DLD1 (cell line): ENCODE measurements around the gene PALM2AKAP2.

Experiments used
- in situ Hi-C: cut with HindIII; loops from 2 replicates; pipeline ENCODE4 v1.10.0; 2017; ENCODE audit warnings: low sequenced_read_pairs

The PALM2AKAP2 gene

DNA sequence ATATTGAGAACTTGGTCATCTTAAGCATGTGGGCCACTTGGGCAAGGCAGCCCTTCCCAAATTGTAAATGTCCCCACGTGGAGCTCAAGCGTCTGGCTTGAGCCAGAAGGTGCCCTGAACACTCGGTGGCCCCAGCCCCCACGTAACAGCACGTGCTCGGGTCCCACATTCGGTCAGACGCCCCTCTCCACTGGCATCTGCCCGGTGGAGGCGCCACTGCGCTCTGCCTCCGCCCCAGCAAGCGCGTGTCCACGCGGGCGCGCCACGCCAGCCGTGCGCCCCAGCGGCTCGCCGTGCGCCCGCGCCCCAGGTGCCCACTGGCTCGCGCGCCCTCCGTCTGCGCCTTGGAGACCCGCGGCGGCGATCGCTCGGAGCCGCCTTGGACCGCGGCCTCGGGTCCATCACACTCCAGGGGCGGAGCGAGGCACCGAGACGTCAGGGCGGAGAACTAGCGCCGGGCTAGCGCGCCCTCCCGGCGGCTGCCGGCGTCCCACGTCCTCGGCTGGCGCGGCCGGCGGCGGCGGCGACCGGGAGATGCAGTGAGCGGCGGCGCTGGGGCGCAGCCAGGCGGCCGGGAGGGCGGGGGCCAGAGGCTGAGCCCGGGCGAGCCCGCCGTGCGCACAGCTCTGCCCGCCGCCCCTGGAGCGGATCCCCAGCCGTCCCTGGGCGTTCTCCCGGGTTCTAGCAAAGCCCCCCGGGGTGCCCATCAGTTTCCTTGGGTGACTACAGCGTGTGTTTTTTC lies at the start of gene PALM2AKAP2:
PALM2AKAP2 (plus strand) TSS at position 488 of the 742 bp plus-strand sequence. CDS start 291 bp downstream, outside the sequence.
- in situ Hi-C loops, result no loop called here

DNA sequence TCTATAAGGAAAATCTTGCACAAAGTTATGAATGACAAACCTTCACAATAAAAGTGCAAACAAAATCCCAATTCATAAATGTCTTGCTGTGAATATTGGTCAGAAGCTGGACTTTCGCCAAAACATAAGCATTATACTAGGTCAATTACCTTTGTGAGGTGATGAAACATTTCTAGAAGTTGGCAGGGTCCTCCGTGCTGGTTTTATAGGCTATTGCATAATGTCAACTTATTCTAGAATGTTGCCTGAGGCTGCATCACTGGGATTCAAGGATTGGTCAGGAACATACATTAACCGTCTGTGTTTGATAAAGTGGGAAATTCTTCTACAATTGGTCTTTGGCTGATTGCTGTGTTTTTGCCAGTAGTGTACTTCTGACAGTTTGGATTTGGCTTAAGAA lies 49.8 kb upstream of the PALM2AKAP2 start:
- in situ Hi-C loops, result no loop called here

DNA sequence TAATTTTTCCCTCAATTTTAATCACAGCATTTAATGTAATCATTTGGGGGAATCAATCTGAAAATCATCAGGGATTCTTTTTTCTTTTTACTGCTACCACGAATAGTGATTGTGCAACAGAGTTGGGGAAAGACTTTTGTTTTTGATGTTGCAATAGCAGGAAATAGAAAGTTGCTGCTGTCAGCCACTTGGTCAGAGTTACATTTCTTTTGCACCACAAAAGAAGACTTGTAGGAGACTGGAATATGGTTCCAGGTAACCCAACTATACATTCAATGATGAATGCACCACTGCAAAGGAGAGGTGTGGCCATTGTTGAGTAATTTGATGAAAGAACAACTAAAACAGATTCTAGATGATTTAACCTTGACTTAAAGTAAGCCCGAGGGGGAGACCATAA lies 46.3 kb upstream of the PALM2AKAP2 start:
- in situ Hi-C loops, result no loop called here

DNA sequence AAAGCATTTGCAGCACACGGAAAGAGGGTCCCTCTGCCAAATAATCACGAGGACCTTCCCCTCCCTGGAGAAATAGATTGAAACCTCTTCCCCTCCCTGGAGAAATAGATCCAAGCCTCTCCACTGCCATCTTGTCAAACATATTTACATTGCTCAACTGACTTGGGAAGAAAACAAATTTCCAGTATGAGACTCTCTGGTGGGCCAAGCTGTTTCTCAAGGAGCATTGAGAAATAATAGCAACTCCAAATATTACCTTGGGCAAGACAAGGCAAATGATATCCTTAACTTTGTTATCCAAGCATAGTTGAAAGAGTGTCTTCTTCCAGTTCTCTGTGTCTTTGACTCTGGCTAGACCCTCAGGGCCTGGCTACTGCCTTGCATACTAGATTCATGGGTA lies 45.2 kb upstream of the PALM2AKAP2 start:
- in situ Hi-C loops, result no loop called here

DNA sequence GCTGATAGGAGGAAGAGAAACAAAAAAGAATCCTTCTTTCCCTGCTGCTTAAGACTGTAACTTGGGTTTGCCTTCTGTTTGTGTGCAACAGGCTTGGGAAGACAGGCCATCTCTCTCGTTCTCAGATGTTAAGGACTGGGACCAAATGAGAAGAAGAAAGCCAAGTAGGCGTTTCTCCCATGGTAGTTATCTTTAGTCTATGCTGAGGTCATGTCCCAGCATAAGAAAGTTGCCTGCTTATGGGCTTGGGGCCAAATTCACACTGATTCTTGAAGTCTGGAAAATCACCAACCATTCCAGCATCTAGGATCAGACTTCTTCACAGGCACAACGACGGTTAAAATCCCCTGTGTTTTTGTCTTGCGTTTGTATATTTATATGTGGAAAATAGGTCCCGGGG lies 44.2 kb upstream of the PALM2AKAP2 start:
- in situ Hi-C loops, result no loop called here

DNA sequence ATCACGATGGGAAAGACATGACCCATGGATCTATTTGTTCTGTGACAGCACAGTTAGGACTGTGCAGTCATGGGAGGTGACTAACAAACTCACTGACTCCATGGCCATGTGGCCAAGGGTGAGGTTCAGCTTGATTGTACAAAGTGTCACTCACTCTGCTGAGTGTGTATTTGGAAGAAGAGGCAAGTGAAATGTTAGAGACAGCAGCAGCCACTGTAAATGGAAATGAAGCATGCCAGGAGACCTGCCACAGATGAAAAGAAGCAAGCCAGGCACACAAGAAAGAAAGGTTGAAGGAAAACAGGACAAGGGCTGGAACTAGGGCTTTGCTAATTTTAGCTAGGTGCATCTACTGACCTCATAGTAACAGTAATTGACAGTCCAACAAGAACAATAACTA lies 42.7 kb upstream of the PALM2AKAP2 start:
- in situ Hi-C loops, result no loop called here

DNA sequence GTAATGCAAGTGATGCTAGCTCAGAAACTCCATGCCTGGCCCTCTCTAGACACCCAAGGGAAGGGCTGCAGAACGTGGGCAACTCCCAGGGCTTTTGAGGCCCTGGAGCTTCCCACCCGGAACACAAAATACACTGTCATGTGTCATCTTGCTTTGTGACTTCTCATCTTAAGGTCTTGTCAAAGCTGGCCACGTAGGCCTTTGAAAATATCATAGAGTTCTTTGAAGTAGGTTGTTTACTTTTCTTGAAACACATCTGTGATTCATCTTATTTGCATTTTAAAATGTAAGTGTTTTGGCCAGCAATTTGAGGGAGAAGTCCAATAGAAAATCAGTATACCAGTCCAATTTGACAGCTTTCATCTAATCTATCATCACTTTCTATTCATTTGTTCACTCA lies 40.2 kb upstream of the PALM2AKAP2 start:
- in situ Hi-C loops, result no loop called here

DNA sequence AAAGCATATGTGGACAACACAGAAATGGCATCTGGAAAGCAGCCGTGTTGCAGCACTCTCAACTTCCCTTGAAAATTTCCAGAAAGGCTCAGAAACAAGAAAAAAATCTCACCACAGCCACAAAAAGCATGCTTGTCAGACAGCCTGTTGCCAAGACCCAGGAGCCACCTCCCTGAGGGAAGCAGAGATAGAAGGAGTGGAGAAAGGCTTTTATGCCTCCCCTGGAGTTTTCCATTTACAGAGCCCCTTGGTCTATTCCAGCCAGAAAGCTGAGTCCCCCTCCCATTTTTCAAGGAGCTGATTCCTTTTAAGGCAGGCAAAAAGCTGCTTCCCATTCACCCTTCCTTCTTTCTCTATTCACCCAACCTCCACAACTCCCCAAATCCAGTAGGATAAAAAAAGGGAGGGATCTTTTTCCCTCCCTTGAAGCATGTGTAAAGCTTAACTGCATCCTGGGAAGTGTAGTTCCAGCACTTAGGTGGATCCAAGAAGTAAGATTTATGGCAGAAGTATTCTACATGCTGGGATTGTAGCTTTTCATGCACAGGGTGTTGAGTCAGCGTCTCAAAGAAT lies 37.1 kb upstream of the PALM2AKAP2 start:
- in situ Hi-C loops, result no loop called here

DNA sequence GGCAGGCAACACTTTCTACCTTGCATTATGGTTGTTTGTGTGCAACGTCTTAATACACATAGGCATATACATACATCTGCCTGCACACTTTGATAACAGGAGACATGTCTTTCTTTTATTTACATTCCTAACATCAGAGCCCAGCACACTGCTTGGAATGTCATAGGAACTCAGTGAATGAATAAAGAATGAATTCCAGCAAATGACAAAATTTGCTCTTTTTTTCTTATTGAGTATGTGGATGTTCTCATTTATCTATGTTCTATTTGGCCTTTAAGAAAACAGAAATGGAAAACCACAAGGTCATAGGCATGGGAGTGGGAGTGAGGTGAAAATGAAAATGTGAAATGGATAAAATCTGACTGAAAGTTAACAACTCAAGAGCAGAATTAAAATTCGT lies 36.3 kb upstream of the PALM2AKAP2 start:
- in situ Hi-C loops, result no loop called here

DNA sequence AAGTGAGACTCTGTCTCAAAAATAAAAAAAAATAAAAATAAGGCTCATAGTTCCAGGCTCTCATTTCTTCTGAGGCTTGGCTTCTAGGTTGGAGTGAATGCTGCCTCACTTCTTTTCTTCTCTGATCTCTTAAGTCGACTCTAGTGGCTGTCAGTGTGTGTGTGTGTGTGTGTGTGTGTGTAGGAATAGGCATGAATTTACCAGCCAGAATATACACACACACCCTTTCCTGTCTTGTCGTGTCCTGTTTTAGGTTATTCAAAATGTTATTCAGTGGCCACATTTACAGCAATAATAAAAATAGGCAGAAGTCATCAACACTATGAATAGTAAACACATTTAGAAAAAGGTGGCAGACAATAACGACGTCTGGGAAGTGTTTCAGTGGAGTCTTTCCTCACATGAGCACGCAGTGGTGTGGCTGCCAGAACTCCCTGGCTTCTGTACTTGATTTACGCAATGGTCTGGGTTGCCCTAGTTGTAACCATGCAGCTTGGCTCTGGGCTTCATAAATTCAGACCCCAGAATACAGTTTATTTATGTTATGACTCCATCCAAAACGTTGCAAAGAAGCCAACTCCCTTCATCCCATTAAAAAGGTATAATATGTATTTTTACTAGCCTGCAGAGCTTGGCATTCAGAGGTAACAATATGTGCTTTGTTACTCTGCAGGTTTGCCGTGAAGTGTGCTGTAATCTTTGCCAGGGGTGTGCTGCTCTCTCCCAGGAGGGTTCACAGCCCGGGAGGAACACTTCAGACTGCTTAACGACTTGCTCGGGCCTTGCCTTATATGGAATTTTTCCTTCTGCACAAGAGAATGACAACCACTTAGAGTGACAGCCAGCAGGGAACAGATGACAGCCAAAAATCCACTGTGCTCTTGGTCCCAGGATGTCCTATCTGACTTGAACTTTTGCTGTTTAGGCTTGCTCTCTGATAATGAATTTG lies 34.4 kb upstream of the PALM2AKAP2 start:
- in situ Hi-C loops, result no loop called here

DNA sequence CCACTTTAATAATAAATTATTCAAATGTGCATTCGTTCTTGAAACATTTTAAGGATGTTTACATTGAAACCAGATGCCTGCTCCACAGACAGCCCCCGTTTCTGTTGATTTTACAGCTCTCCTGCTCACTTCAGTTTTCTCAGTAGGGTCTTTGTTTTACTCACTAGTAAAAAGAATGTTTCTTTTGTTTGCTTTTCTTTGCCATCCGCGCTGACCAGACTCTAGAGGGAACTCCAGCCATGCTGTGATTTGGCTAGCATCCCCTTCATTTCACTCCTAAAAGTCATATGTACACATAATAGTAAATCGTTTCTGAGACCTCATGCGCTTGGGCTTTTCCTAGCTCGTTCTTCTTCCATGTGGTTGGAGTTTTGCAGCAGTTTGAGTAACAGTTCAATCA lies 28.7 kb upstream of the PALM2AKAP2 start:
- in situ Hi-C loops, result no loop called here

DNA sequence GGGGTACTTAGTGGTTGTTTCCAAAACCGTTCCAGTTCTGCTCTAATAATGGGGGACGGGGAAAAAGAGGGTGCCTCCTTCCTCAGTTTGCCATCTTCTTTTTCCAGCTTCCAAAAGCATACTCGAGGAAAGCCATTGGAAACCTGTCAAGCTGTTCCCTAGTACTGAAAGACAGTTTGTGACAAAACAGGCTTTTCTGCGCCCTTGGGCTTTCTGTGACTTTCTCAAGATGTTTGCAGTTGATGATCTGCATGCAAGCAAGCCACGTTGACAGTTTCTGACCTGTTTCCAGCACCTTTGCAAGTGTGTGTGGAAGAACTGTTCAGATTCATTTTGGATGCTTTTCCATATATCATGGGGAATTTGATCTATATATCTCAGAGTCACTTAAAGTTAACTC lies 26.7 kb upstream of the PALM2AKAP2 start:
- in situ Hi-C loops, result no loop called here

DNA sequence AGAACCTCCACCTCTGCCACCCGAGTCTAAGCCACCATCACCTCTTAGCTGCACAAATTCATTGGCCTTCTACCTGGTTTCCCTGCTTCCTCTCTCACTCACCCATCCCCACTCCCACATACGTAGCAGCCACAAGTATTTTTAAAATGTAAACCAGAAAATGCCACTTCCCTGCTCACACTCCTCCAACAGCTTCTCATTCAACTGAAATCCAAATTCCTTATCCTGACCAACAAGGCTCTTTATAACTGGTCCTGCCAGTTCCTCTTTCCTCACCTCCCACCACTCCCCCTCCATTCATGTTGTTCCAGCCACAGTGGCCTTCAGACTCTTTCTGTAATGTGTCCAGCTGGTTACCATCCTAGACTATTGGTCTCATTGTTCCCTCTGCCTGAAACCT lies 25.0 kb upstream of the PALM2AKAP2 start:
- in situ Hi-C loops, result no loop called here

DNA sequence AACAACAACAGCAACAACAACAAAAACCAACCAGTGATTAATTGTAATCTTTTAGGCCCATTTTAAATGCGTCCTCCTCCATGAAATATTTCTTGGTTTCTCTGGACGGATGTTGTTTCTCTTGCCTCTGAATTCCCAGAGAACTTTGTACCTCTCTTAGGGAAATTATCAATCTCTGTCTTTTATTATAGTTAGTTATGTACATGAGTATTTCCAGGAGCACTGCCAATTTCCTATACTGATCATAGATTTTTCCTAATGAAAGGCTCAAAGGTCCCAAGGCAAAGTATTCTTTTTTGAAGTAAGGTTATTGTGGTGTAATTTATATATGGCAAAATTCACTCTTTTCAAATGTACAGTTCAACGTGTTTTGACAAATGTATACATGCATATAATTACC lies 20.4 kb upstream of the PALM2AKAP2 start:
- in situ Hi-C loops, result no loop called here

DNA sequence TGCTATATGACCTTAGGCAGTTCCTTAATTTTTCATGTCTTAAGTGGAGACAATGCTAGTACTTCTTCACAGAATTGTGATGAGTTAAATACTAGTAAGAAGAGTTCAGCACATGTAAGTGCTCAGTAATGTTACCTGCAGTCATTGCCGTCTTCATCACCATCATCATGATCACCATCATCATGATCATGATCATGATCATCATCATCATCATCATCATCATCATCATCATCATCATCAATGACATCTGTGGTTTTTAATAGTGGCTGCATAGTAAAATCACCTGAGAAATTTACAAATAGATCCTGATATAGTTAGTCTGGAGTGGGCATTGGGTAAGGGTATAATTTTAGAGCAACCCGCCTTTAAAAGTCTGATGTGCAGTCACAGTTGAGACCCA lies 14.7 kb upstream of the PALM2AKAP2 start:
- in situ Hi-C loops, result no loop called here

DNA sequence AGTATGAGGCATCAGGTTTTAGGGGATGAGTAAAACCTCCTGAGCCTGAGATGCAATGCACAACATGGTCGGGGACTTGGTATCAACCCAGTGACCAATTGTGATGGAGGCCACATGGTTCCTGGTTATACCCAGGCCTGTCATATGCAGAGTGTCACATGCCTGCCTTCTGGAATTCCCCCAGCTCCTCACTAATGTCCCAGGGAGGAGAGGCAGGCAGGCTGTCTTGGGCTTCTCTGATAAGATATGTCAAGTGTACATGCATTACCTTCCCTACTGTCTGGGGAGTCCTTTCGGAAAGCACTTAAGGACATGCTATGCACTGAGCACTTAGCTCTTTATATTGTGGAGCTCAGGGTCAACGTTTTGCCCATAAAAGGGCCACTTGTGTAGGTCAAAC lies 14.2 kb upstream of the PALM2AKAP2 start:
- in situ Hi-C loops, result no loop called here

DNA sequence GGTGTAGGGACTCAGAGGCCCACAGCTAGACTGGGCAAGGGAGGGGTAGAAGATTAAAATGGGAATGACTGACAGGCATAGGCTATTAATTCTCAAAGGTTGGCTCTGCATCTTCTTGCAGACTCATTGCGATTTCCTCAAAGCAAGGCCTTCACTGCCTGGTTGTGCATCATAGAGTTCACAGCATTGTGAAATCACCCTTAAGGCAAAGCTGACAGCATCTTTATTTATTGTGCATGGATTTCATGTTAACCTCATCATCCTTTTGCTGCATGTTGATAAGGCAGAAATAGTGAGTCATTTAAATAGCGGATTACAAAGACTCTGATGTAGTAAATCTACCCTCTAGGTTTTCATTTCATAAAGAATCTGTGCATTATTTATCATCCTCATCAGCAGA lies 13.6 kb upstream of the PALM2AKAP2 start:
- in situ Hi-C loops, result no loop called here

DNA sequence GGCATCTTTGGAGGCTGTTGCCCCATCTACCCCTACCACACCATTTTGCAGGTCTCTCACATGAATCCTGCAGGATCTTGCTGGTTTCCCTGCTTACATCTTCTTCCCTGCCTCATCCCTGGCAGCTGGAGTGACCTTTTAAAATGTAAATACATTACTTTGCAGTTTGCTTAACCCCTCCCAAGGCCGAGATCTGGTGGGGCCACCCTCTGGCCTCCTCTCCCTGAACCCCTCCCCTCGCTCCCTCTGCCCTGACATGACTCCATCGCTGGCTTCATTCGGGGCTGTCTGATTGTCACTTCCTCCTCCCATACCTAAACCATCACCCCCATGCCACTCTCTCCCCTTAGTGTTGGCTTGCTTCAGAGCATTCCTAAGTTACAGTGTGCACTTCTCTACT lies 12.6 kb upstream of the PALM2AKAP2 start:
- in situ Hi-C loops, result no loop called here

DNA sequence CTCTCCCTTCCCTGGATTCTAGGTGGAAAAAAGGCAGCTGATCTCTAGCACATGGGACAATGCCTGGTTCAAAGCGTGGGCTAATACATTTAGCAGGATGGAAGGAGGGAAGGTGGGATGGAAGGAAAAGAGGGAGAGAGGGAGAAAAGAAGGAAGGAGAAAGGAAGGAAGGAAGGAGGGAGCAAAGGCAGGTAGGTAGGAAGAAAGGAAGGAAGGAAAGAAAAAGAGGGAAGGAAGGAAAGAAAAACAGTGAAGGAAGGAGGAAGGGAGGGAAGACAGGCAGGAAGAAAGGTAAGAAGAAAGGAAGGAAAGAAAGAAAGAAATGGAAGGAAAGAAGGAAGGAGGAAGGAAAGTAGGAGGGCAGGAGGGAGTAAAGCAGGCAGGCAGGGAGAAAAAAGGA lies 12.2 kb upstream of the PALM2AKAP2 start:
- in situ Hi-C loops, result no loop called here

DNA sequence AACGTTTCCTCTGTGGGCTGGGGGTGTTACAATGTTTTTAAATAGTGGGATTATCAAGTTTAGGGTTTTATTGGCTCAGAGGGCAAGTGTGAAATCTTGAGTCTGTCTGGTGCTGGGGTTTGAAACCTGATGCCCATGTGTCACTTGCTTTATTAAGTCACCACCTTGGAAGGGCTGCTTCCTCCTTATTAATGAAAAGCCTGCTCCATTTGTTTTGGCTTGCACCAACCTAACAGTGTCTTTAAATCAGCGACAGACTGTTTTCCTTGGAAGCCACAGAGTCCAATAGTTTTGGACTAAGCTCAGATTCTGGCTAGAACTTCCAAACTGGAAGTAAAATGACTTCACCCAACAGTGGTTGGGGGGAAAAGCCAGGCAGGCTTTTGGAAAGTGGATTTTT lies 10.7 kb upstream of the PALM2AKAP2 start:
- in situ Hi-C loops, result no loop called here

DNA sequence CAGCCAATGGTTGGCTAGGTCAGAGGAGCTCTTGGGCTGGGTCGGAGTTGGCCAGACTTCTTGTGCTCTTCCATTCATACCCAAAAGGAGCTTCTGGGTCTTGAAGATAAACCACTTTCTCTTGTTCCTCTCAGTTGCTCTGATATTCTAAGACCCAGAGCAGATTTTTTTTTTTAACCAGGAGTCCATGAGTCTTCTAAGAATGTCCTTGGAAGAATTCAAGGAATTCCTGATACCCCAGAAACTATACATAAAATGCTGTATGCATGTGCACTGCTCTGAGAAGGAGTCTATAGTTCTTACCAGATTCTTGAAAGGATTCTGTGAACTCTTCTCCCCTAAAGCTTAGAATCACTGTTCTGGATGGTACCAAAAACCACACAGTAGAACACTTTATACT lies 9.9 kb upstream of the PALM2AKAP2 start:
- in situ Hi-C loops, result no loop called here

DNA sequence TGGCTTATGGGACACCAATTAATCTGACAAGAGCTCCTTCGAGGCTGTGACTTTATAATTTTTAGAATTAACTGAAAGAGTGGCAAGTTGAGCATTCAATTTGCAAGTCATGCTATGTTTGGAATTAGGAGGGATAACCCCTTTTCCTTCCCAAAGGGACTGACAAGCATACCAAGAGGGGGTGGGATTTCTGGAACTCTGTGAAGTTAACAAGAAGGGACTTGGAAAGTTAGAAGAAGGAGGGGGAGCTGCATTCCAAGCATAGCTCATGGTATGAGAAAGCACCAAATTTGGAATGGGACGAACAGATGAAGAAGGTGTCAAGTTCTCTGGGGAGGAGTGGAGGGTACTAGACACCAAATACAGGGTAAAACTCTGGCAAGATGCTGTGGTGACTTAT lies 8.9 kb upstream of the PALM2AKAP2 start:
- in situ Hi-C loops, result no loop called here
